ENCODE data around the gene CHAT. TPM values are rescaled to one million over a fixed set of nuclear protein-coding genes. Genes with fewer than 3 reads are reported as not detected.

CHAT gene
- total RNA-seq, 1 experiment from 2014 or later = not detected

- DNase-seq (ENCODE audit: low spot score) = no peak
- in situ Hi-C loops (cut with HindIII; ENCODE audit: low sequenced_read_pairs) = no loop called here
Observed at GRCh38 chr10:49700211-49700610, 86.4 kb downstream of the CHAT start.

- no peak for DNase-seq (ENCODE audit: low spot score)
Observed at GRCh38 chr10:49700997-49701396, 87.2 kb downstream of the CHAT start.

GRCh38 chr10:49707585-49707984 is 93.7 kb downstream of the CHAT start:
- DNase-seq (ENCODE audit: low spot score) = no peak
- in situ Hi-C loops (cut with HindIII; ENCODE audit: low sequenced_read_pairs) = no loop called here

More at GRCh38 chr10:49700997-49701396, 87.2 kb downstream of the CHAT start:
- in situ Hi-C loops (cut with HindIII; ENCODE audit: low sequenced_read_pairs) = no loop called here

GRCh38 chr10:49709934-49710333 is 96.1 kb downstream of the CHAT start:
- no peak for DNase-seq (ENCODE audit: low spot score)
- in situ Hi-C loops (cut with HindIII; ENCODE audit: low sequenced_read_pairs) = no loop called here

- in situ Hi-C loops (cut with HindIII; ENCODE audit: low sequenced_read_pairs) = no loop called here
- DNase-seq (ENCODE audit: low spot score) = no peak
Observed at GRCh38 chr10:49710966-49711365, 97.1 kb downstream of the CHAT start.

- in situ Hi-C loops (cut with HindIII; ENCODE audit: low sequenced_read_pairs) = no loop called here
- DNase-seq (ENCODE audit: low spot score) = no peak
Observed at GRCh38 chr10:49711481-49711880, 97.6 kb downstream of the CHAT start.

- in situ Hi-C loops (cut with HindIII; ENCODE audit: low sequenced_read_pairs) = no loop called here
- no peak for DNase-seq (ENCODE audit: low spot score)
Observed at GRCh38 chr10:49713266-49713665, 99.4 kb downstream of the CHAT start.

Other genes with a start within 250 kb of the CHAT start
- gene DRGX, start 217.9 kb upstream of the CHAT start, total RNA-seq (2014; rRNA removed; shearing (Covaris generic)) = 0.03 and 0.86 TPM in 2 replicates
- gene ERCC6, start 74.9 kb upstream of the CHAT start, total RNA-seq (2014; rRNA removed; shearing (Covaris generic)) = 3.6 and 13.3 TPM in 2 replicates
- gene SLC18A3, start 3.7 kb upstream of the CHAT start, total RNA-seq (2014; rRNA removed; shearing (Covaris generic)) = not detected in 2 replicates
- not detected in 2 replicates for gene C10orf53, start 65.6 kb downstream of the CHAT start, total RNA-seq (2014; rRNA removed; shearing (Covaris generic))
- 7.6 and 12.8 TPM in 2 replicates for gene OGDHL, start 148.3 kb downstream of the CHAT start, total RNA-seq (2014; rRNA removed; shearing (Covaris generic))